Psoas muscle (tissue), 8 donors: Measurements from ENCODE around the gene PRLR. TPM values are rescaled to one million over a fixed set of nuclear protein-coding genes. Genes with fewer than 3 reads are reported as not detected.
"Not testable (repeated sequence)": the region's sequence is repeated elsewhere in the genome, so short reads cannot be mapped to it uniquely, and the experiment has no call there.

ENCODE experiments used
- ATAC-seq, 4 donors: fragments of 200-7000 bp; cut with Tn5 transposase; one replicate each; pipeline ENCODE4 v1.9.1; 2020; ENCODE audit warnings: moderate library complexity in 3 of 4, mild to moderate bottlenecking in 2 of 4
- DNase-seq, 2 donors: peaks; one replicate each; pipeline ENCODE4 v3.0.0-alpha.2; 2020
- H3K27ac ChIP-seq: fragments of 200-600 bp; one replicate; pipeline ENCODE4 v1.8.0; 2022
- H3K27me3 ChIP-seq, 3 donors: fragments of 200-600 bp in 1 of 3; one replicate each; pipeline versions ENCODE4 v1.6.1 to v1.8.0; 2013 to 2022; ENCODE audit warnings: low read length in 2 of 3, mild to moderate bottlenecking in 2 of 3, moderate library complexity in 1 of 3; ENCODE audit not compliant: insufficient read depth in 3 of 3
- H3K36me3 ChIP-seq, 2 donors: fragments of 200-600 bp in 1 of 2; one replicate each; pipeline versions ENCODE4 v1.6.1 to v1.8.0; 2013 to 2022; ENCODE audit warnings: low read depth in 1 of 2, mild to moderate bottlenecking in 1 of 2, moderate library complexity in 1 of 2; ENCODE audit not compliant: insufficient read depth in 1 of 2
- H3K4me1 ChIP-seq: fragments of 200-600 bp; one replicate; pipeline ENCODE4 v1.8.0; 2022
- H3K4me3 ChIP-seq: fragments of 200-600 bp; one replicate; pipeline ENCODE4 v1.8.0; 2022; ENCODE audit warnings: mild to moderate bottlenecking
- H3K9me3 ChIP-seq: fragments of 200-600 bp; one replicate; pipeline ENCODE4 v1.8.0; 2022
- WGBS, 3 donors: extraction: QIAGEN DNeasy Blood & Tissue Kit; methylation state at CpG; one replicate each; pipeline versions ENCODE4 v1.1.6 to v1.1.7; 2013; 5-methylcytosine and 5-hydroxymethylcytosine counted together
- intact Hi-C, 2 donors: fragments of 100-400 bp; cut with DNase I; formaldehyde crosslinking; loops; one replicate each; pipeline versions ENCODE4 v1.11.0 to v1.14.2; 2022
- polyA plus RNA-seq, 3 donors: library from polyadenylated mRNA; stranded (reverse); fragments of 200-250 nt; gene quantifications; one replicate each; pipeline ENCODE4 v1.2.3, GENCODE V29; 2013
- total RNA-seq, 4 donors: library from RNA; stranded (reverse); fragmentation: NEBNext Ultra II Directional in 2 of 4; extraction: Animal tissue kit (Norgen Biotek cat#: 25700) in 2 of 4; gene quantifications; one replicate each; pipeline versions ENCODE4 v1.2.1 to v1.2.4, GENCODE V29; 2021 to 2023
- TF ChIP-seq, protein P1 (sequence below): fragments of 200-600 bp; IDR thresholded peaks from one replicate; pipeline ENCODE4 v1.8.0; 2022; ENCODE audit warnings: antibody characterized with exemption
- donor health status: healthy with polysubstance abuse.
- donor health status: DM: no; HTN: no; CAD: no; lungs with moderate emphysema.
- donor health status: Bipolar disorder and iron deficiency.
- donor health status: healthy.
- donor health status: DM: yes; HTN: yes; CAD: no.
- donor health status: DM: no; HTN: no; CAD: no.
- donor health status: DM: no; HTN: no; CAD: no.
- donor health status: DM: yes; HTN: yes; CAD: no.

PRLR gene
- total and polyA plus RNA-seq, 7 donors: 0.03 to 0.32 (median 0.09) TPM

DNA sequence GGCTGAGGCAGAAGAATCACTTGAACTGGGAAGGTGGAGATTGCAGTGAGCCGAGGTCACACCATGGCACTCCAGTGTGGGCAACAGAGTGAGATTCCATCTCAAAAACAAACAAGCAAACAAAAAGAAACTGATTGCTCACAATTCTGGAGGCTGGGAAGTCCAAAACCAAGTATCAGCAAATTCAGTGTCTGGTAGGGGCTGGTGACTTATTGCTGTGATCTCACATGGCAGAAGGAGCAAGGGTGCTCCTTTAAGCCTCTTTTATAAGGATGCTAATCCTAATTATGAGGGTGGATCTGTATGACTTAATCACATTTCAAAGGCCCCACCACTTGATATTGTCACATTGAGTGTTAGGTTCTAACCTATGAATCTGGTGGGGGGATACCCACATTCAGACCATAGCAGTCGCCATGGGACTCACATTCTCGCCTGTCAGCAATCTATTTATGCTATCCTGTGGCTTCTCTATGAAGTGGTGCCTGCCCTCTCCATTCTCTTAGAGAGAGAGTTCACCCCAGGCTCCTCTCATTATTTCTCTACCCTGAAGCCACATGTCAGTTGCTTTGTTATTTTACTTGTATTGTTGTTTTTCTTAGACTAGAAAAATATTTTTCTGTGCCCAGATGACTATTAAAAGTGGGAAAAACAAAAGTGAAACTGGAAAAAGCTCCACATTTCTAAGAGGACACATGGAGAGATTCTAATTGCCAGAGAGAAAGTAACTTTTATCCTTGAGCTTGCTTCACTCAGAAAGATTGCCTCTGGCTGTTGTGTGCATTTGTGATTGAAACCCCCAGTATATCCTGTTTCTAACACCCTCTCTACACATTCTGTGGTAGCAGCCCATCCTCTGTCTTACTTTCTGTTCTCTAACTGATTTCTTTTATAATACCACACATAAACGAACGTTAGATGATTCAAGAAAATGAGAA is 18.8 kb upstream of the PRLR start:
- peaks cover 4% of the 10 kb centered on the region for H3K9me3 ChIP-seq
- H3K27me3 ChIP-seq: no peaks in the 10 kb centered on the region
- H3K4me3 ChIP-seq: peak overlapping the region; percentile 2
- H3K4me1 ChIP-seq: no peaks in the 10 kb centered on the region
- DNase-seq: no peak
- intact Hi-C loops: no loop called here
- no peaks in the 10 kb centered on the region for H3K36me3 ChIP-seq
- ATAC-seq: no peak
- TF ChIP-seq, protein P1, sequence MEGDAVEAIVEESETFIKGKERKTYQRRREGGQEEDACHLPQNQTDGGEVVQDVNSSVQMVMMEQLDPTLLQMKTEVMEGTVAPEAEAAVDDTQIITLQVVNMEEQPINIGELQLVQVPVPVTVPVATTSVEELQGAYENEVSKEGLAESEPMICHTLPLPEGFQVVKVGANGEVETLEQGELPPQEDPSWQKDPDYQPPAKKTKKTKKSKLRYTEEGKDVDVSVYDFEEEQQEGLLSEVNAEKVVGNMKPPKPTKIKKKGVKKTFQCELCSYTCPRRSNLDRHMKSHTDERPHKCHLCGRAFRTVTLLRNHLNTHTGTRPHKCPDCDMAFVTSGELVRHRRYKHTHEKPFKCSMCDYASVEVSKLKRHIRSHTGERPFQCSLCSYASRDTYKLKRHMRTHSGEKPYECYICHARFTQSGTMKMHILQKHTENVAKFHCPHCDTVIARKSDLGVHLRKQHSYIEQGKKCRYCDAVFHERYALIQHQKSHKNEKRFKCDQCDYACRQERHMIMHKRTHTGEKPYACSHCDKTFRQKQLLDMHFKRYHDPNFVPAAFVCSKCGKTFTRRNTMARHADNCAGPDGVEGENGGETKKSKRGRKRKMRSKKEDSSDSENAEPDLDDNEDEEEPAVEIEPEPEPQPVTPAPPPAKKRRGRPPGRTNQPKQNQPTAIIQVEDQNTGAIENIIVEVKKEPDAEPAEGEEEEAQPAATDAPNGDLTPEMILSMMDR: no peak
- H3K27ac ChIP-seq: no peak overlapping the region
- WGBS, 3 donors: 60 to 72% (median 62%) methylated on average over 5 of the region's 5 CpGs

GRCh38 chr5:35247648-35248034 is 17.4 kb upstream of the PRLR start:
- DNase-seq (no peak), ATAC-seq (no peak)
- no peak overlapping the region for H3K27ac ChIP-seq
- intact Hi-C loops: no loop called here
- TF ChIP-seq, protein P1: no peak
- no peak overlapping the region for H3K4me3 ChIP-seq
- H3K4me1 ChIP-seq: no peaks in the 10 kb centered on the region
- H3K9me3 ChIP-seq: no peaks in the 10 kb centered on the region
- H3K36me3 ChIP-seq: no peaks in the 10 kb centered on the region
- no peaks in the 10 kb centered on the region for H3K27me3 ChIP-seq
- 50 to 74% (median 56%) methylated on average over 6 of the region's 6 CpGs for WGBS, 3 donors

GRCh38 chr5:35246900-35247647 is 16.8 kb upstream of the PRLR start:
- Histone ChIP-seq H3K27ac (no peak overlapping the region), H3K9me3 (no peaks in the 10 kb centered on the region), H3K27me3 (no peaks in the 10 kb centered on the region), H3K4me1 (no peaks in the 10 kb centered on the region), H3K36me3 (no peaks in the 10 kb centered on the region), H3K4me3 (no peak overlapping the region)
- intact Hi-C loops: no loop called here
- TF ChIP-seq, protein P1: no peak
- WGBS, 3 donors: 26 to 30% (median 26%) methylated on average over 7 of the region's 7 CpGs
- DNase-seq: no peak
- no peak for ATAC-seq

DNA sequence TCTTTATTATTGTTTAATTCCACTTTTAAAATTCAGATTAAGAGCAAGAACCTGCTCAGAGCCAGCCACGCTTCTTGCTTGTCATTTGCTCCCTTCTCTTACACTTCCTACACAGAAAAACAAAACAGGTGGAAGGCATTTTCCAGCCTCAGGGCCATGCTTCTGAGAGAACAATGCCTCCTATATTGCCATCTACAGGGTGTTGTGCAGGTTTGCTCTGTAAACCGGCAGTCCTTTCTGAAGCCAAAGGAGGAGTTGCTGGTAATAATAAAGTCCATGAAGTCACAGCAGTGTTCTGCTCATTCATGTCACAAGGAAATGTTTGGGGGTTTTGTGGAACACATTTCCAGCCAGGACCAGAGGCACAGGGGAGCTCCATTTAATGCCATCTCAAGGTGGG is 16.1 kb upstream of the PRLR start:
- DNase-seq: no peak
- intact Hi-C loops: no loop called here

DNA sequence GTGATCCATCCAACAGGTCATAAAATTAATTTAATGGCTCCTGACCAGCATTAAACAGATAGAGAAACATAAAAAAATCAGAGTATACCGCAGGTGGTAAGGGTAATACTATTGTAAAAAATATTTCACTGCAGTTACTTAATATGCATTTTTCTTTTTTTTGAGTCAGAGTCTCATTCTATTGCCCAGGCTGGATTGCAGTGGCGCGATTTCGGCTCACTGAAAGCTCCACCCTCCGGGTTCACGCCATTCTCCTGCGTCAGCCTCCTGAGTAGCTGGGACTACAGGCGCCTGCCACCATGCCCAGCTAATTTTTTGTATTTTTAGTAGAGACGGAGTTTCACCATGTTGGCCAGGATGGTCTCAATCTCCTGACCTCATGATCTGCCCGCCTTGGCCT is 15.1 kb upstream of the PRLR start:
- H3K4me3 ChIP-seq, H3K9me3 ChIP-seq, H3K27me3 ChIP-seq, intact Hi-C loops, H3K4me1 ChIP-seq, DNase-seq, H3K36me3 ChIP-seq, H3K27ac ChIP-seq, ATAC-seq: not testable (repeated sequence)
- WGBS, 3 donors: 93 to 94% (median 93%) methylated on average over 8 to 10 of the region's 10 CpGs

More for the DNA sequence above, 16.1 kb upstream of the PRLR start:
- H3K4me3 ChIP-seq: no peak overlapping the region
- no peaks in the 10 kb centered on the region for H3K9me3 ChIP-seq
- H3K36me3 ChIP-seq: no peaks in the 10 kb centered on the region
- no peak for ATAC-seq
- WGBS, 3 donors: 34 to 44% (median 38%) methylated on average over 2 of the region's 2 CpGs
- H3K4me1 ChIP-seq: no peaks in the 10 kb centered on the region
- H3K27ac ChIP-seq: no peak overlapping the region
- no peaks in the 10 kb centered on the region for H3K27me3 ChIP-seq
- TF ChIP-seq, protein P1: no peak
